Measurements from ENCODE around the gene POU4F3. TPM values are rescaled to one million over a fixed set of nuclear protein-coding genes. Genes with fewer than 3 reads are reported as not detected.

The POU4F3 gene
- total and polyA plus RNA-seq, 4 donors, result 0.05 to 0.09 TPM; not detected in 2

- Histone ChIP-seq H3K4me1 (ENCODE audit: control insufficient read depth in 5 of 5, insufficient read depth in 5 of 5, low read length in 5 of 5) (no peaks in the 10 kb centered on the region), H3K36me3 (ENCODE audit: control insufficient read depth in 4 of 4, insufficient read depth in 4 of 4, low read length in 4 of 4) (no peaks in the 10 kb centered on the region), H3K27me3 (ENCODE audit: control insufficient read depth in 3 of 3, insufficient read depth in 3 of 3, low read length in 2 of 3) (peaks cover 0 to 2% (median 0%) of the 10 kb centered on the region in 3 donors), H3K9ac (ENCODE audit: insufficient read depth in 1 of 2, low read length in 2 of 2) (no peak overlapping the region), H3K4me3 (no peak overlapping the region), H3K9me3 (ENCODE audit: control insufficient read depth in 4 of 4, insufficient read depth in 3 of 4, low read length in 3 of 4) (no peaks in the 10 kb centered on the region), H3K27ac (ENCODE audit: low read depth in 1 of 2, low read length in 1 of 2) (no peak overlapping the region)
- 15 to 32% methylated on average over 7 of the region's 7 CpGs for WGBS, 2 donors
- DNase-seq, result no peak
- no peak for ATAC-seq (ENCODE audit: insufficient read depth, low FRiP score)
- no peak for TF ChIP-seq CTCF (IDR thresholded peaks at IDR 0.05; ENCODE audit: control extremely low read depth, extremely low read depth)
Measured at GRCh38 chr5:146313027-146313426, 25.6 kb upstream of the POU4F3 start.

GRCh38 chr5:146321571-146321970 is 17.1 kb upstream of the POU4F3 start:
- H3K27me3 ChIP-seq (ENCODE audit: control insufficient read depth in 3 of 3, insufficient read depth in 3 of 3, low read length in 2 of 3), result no peaks in the 10 kb centered on the region
- H3K4me1 ChIP-seq (ENCODE audit: control insufficient read depth in 5 of 5, insufficient read depth in 5 of 5, low read length in 5 of 5), result no peaks in the 10 kb centered on the region
- H3K4me3 ChIP-seq, result no peak overlapping the region
- H3K27ac ChIP-seq (ENCODE audit: low read depth in 1 of 2, low read length in 1 of 2), result no peak overlapping the region
- no peak for DNase-seq
- no peak for TF ChIP-seq CTCF (IDR thresholded peaks at IDR 0.05; ENCODE audit: control extremely low read depth, extremely low read depth)
- H3K9ac ChIP-seq (ENCODE audit: insufficient read depth in 1 of 2, low read length in 2 of 2), result no peak overlapping the region
- no peak for ATAC-seq (ENCODE audit: insufficient read depth, low FRiP score)
- H3K36me3 ChIP-seq (ENCODE audit: control insufficient read depth in 4 of 4, insufficient read depth in 4 of 4, low read length in 4 of 4), result no peaks in the 10 kb centered on the region
- WGBS, 2 donors, result 94 to 98% methylated on average over 1 of the region's 1 CpG
- H3K9me3 ChIP-seq (ENCODE audit: control insufficient read depth in 4 of 4, insufficient read depth in 3 of 4, low read length in 3 of 4), result peaks cover 0 to 3% (median 0%) of the 10 kb centered on the region in 4 donors

GRCh38 chr5:146327257-146327870 is 11.3 kb upstream of the POU4F3 start:
- Histone ChIP-seq H3K36me3 (ENCODE audit: control insufficient read depth in 4 of 4, insufficient read depth in 4 of 4, low read length in 4 of 4) (no peaks in the 10 kb centered on the region), H3K9ac (ENCODE audit: insufficient read depth in 1 of 2, low read length in 2 of 2) (no peak overlapping the region), H3K9me3 (ENCODE audit: control insufficient read depth in 4 of 4, insufficient read depth in 3 of 4, low read length in 3 of 4) (peaks cover 0 to 6% (median 0%) of the 10 kb centered on the region in 4 donors), H3K4me3 (no peak overlapping the region), H3K4me1 (ENCODE audit: control insufficient read depth in 5 of 5, insufficient read depth in 5 of 5, low read length in 5 of 5) (no peaks in the 10 kb centered on the region), H3K27ac (ENCODE audit: low read depth in 1 of 2, low read length in 1 of 2) (no peak overlapping the region), H3K27me3 (ENCODE audit: control insufficient read depth in 3 of 3, insufficient read depth in 3 of 3, low read length in 2 of 3) (peaks cover 0 to 17% (median 2%) of the 10 kb centered on the region in 3 donors)
- no peak for ATAC-seq (ENCODE audit: insufficient read depth, low FRiP score)
- WGBS, 2 donors, result 72 to 80% methylated on average over 7 of the region's 7 CpGs
- no peak for DNase-seq
- no peak for TF ChIP-seq CTCF (IDR thresholded peaks at IDR 0.05; ENCODE audit: control extremely low read depth, extremely low read depth)

- ATAC-seq (ENCODE audit: insufficient read depth, low FRiP score) (no peak), DNase-seq (no peak)
- WGBS, 2 donors, result 32 to 50% methylated on average over 1 of the region's 1 CpG
- no peak overlapping the region for H3K27ac ChIP-seq (ENCODE audit: low read depth in 1 of 2, low read length in 1 of 2)
- no peak for TF ChIP-seq CTCF (IDR thresholded peaks at IDR 0.05; ENCODE audit: control extremely low read depth, extremely low read depth)
- no peak overlapping the region for H3K9ac ChIP-seq (ENCODE audit: insufficient read depth in 1 of 2, low read length in 2 of 2)
- H3K27me3 ChIP-seq (ENCODE audit: control insufficient read depth in 3 of 3, insufficient read depth in 3 of 3, low read length in 2 of 3), result peaks cover 0 to 23% (median 7%) of the 10 kb centered on the region in 3 donors
- H3K4me1 ChIP-seq (ENCODE audit: control insufficient read depth in 5 of 5, insufficient read depth in 5 of 5, low read length in 5 of 5), result no peaks in the 10 kb centered on the region
- H3K9me3 ChIP-seq (ENCODE audit: control insufficient read depth in 4 of 4, insufficient read depth in 3 of 4, low read length in 3 of 4), result peaks cover 0 to 6% (median 0%) of the 10 kb centered on the region in 4 donors
- no peaks in the 10 kb centered on the region for H3K36me3 ChIP-seq (ENCODE audit: control insufficient read depth in 4 of 4, insufficient read depth in 4 of 4, low read length in 4 of 4)
- H3K4me3 ChIP-seq, result no peak overlapping the region
Measured at GRCh38 chr5:146327989-146328388, 10.7 kb upstream of the POU4F3 start.
